Ishikawa (cell line): ENCODE data around the gene KLHL2.

ENCODE experiments used
- CREB1 ChIP-seq: IDR thresholded peaks from 2 replicates; pipeline ENCODE4 v1.6.1; 2012; ENCODE audit warnings: low read depth
- EGR1 ChIP-seq: IDR thresholded peaks from 2 replicates; pipeline ENCODE4 v1.6.1; 2012
- EP300 ChIP-seq: IDR thresholded peaks from 2 replicates; pipeline ENCODE4 v1.6.1; 2012; ENCODE audit warnings: borderline replicate concordance
- FOXM1 ChIP-seq: IDR thresholded peaks from 2 replicates; pipeline ENCODE4 v1.6.1; 2012; ENCODE audit warnings: low read depth, borderline replicate concordance
- MAX ChIP-seq: IDR thresholded peaks from 2 replicates; pipeline ENCODE4 v1.6.1; 2012
- TAF1 ChIP-seq: IDR thresholded peaks from 2 replicates; pipeline ENCODE4 v1.6.1; 2012; ENCODE audit warnings: low read depth, mild to moderate bottlenecking
- TF ChIP-seq, protein P1 (sequence below): IDR thresholded peaks from 2 replicates; pipeline ENCODE4 v1.6.1; 2012

DNA sequence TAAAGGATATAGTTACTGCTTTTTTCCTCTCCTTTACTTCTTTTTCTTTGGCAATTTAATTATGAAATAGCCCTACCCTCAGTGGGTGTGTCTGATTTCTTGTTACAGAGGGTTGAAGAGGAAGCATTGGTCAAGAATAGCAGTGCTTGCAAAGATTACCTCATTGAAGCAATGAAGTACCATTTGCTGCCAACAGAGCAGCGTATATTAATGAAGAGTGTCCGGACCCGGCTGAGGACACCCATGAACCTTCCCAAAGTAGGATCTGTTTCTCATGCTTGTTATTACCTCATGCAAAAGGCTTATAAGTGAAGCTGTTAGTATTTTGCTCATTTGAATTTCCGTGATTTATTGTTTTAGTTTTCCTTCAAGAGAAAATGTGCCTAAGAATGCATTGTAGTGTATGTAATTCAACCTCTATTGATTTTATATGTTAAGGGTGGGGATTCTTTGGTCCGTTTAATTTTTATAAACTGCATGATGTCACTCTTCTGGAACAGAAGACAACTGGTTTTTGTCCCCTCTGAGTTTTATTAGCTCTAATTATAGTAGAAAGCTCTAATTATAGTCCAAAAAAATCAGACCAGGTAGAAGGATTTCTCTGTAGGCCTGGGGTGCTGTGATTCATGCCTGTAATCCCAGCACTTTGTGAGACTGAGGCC lies 92.2 kb downstream of the KLHL2 start:
- TF ChIP-seq TAF1 = no peak
- TF ChIP-seq EP300 = no peak
- no peak for TF ChIP-seq FOXM1
- TF ChIP-seq, protein P1, sequence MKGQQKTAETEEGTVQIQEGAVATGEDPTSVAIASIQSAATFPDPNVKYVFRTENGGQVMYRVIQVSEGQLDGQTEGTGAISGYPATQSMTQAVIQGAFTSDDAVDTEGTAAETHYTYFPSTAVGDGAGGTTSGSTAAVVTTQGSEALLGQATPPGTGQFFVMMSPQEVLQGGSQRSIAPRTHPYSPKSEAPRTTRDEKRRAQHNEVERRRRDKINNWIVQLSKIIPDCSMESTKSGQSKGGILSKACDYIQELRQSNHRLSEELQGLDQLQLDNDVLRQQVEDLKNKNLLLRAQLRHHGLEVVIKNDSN = no peak
- TF ChIP-seq EGR1 = no peak
- no peak for TF ChIP-seq MAX
- TF ChIP-seq CREB1 = no peak
